IPS-NIHi7 (cell line): Measurements from ENCODE around the gene TET2.

Experiments
- DNase-seq: peaks from one replicate; pipeline ENCODE4 v3.0.0; 2012; ENCODE audit warnings: mixed read lengths; ENCODE audit errors: extremely low spot score

The TET2 gene

DNA sequence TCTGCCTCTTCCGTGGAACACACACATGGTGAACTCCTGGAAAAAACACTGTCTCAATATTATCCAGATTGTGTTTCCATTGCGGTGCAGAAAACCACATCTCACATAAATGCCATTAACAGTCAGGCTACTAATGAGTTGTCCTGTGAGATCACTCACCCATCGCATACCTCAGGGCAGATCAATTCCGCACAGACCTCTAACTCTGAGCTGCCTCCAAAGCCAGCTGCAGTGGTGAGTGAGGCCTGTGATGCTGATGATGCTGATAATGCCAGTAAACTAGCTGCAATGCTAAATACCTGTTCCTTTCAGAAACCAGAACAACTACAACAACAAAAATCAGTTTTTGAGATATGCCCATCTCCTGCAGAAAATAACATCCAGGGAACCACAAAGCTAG lies 87.9 kb downstream of the TET2 start:
- no peak for DNase-seq

- DNase-seq, result no peak
Observed at GRCh38 chr4:105236202-105236915, 89.7 kb downstream of the TET2 start.

DNA sequence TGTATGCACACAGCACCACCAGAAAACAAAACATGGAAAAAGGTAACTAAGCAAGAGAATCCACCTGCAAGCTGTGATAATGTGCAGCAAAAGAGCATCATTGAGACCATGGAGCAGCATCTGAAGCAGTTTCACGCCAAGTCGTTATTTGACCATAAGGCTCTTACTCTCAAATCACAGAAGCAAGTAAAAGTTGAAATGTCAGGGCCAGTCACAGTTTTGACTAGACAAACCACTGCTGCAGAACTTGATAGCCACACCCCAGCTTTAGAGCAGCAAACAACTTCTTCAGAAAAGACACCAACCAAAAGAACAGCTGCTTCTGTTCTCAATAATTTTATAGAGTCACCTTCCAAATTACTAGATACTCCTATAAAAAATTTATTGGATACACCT lies 90.2 kb downstream of the TET2 start:
- DNase-seq, result no peak

GRCh38 chr4:105240037-105240436 lies 93.4 kb downstream of the TET2 start:
- DNase-seq, result no peak

GRCh38 chr4:105241451-105241850 lies 94.8 kb downstream of the TET2 start:
- no peak for DNase-seq

DNA sequence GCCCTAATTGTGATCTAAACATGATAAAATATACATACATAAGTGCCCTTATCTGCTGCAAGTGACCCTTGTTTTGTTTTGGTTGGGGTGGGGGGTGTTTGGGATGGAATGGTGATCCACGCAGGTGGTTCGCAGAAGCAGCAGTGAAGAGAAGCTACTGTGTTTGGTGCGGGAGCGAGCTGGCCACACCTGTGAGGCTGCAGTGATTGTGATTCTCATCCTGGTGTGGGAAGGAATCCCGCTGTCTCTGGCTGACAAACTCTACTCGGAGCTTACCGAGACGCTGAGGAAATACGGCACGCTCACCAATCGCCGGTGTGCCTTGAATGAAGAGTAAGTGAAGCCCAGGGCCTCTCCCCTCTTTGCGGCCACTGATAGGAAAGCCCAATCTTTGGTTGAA lies 96.8 kb downstream of the TET2 start:
- DNase-seq, result no peak

GRCh38 chr4:105246712-105247111 lies 100.0 kb downstream of the TET2 start:
- DNase-seq, result no peak

- DNase-seq, result no peak
Observed at GRCh38 chr4:105248613-105249012, 101.9 kb downstream of the TET2 start.

GRCh38 chr4:105257817-105258495 lies 111.3 kb downstream of the TET2 start:
- DNase-seq, result no peak

DNA sequence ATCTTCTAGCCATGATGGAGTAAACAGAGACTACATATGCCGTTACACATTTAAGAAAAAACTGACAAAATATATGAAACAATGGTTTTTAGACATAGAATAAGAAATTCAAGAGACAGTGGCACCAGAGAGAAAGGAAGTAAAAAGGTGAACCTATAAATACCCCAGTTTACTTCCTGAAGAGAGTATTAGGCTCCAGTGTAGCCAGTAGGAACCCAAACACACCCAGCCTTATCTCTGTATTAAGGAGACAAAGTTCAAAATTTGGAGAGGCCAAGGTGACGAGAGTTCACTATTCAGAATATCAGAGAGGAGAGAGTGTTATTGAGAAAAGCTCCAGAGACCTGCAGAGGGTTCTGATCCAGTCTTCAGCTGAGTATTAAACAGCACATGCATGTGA lies 119.0 kb downstream of the TET2 start:
- no peak for DNase-seq

GRCh38 chr4:105267280-105267679 lies 120.6 kb downstream of the TET2 start:
- DNase-seq, result no peak

- DNase-seq, result no peak
Observed at GRCh38 chr4:105272002-105272401, 125.3 kb downstream of the TET2 start.

DNA sequence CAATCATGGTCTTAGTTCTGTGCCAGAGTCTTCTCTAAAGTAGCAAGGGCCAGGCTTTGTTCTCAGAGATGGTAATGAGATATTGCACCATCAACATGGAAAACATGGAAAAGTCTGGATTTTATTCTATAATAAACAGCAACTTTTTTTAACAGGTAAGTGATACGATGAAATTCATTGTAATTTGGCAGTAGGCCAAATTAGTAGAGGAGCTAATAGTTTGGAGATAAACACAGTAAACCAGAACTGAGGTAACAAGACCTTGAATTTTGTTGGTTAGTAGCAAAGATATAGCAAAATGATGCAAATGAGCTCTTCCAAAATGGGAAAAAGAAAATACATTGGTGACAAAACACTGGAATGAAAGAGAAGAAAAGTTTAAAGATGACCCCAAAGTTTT lies 126.6 kb downstream of the TET2 start:
- no peak for DNase-seq

GRCh38 chr4:105274090-105274489 lies 127.4 kb downstream of the TET2 start:
- DNase-seq, result no peak

- no peak for DNase-seq
Observed at GRCh38 chr4:105274504-105274903, 127.8 kb downstream of the TET2 start.

GRCh38 chr4:105276361-105277104 lies 129.9 kb downstream of the TET2 start:
- no peak for DNase-seq

DNA sequence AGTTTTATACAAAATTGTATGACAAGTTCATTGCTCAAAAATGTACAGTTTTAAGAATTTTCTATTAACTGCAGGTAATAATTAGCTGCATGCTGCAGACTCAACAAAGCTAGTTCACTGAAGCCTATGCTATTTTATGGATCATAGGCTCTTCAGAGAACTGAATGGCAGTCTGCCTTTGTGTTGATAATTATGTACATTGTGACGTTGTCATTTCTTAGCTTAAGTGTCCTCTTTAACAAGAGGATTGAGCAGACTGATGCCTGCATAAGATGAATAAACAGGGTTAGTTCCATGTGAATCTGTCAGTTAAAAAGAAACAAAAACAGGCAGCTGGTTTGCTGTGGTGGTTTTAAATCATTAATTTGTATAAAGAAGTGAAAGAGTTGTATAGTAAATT lies 131.0 kb downstream of the TET2 start:
- DNase-seq, result no peak

- no peak for DNase-seq
Observed at GRCh38 chr4:105279314-105279713, 132.6 kb downstream of the TET2 start.

DNA sequence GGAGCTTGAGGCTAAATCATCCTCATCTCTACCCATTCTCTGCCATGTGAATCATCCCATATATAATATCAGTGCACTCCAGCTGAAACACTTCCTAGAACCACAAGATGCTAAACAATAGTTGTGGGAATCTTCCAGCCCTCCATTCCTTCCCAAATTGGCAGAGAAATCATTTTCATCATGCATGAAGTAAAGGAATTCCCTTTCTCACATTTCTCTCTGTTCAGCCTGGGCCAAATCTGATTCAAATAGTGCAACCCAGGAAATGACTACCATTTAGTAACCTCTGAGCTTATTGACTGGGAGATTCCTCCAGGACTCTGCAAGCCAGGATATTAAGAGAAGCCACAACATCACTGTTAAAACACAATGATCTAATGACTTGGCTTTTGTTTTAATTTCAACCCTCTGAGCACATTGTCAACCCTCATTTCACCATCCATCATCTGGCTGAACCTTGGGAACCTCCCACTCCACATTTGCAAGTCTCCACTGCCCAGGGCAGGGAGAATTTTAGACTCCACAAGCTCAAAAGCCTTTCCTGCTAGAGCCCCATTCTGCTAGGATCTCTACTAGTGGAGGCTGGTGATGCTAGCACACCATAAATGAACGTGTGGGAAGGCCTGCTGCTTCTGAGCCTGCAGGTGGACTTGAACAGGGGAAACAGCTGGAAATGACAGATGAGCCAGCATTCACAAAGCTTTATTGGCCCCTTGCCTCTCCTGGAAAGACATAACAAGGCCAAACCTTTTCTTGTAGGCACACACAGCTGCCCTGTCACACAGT lies 133.9 kb downstream of the TET2 start:
- no peak for DNase-seq

DNA sequence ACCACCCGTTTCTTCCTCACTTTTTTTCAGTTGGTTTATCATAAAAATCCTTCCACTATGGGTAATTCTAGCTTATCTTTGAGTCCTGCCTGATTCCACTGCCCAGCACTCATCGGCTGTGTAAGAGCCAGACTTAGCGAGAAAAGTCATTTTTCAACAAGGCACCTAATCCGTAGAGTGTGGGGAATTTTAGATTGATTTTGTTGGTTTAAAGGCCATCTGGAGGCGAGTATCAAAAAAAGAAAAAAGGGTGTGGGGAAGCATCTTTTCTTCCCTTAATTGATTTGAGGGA lies 134.4 kb downstream of the TET2 start:
- no peak for DNase-seq

DNA sequence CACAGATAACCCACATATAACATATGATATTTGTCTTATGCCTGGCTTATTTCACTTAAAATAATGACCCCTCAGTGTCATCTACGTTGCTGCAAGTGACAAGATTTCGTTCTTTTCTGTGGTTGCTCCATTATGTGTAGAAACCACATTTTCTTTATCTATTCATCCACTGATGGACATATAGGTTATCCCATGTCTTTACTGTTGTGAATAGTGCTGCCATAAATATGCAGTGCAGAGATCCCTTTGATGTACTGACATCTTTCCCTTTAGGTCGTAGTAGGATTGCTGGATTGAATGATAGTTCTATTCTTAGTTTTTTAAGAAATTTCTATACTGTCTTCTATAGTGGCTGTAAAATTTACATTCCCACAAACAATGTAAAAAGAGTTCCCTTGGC lies 135.8 kb downstream of the TET2 start:
- no peak for DNase-seq

- no peak for DNase-seq
Observed at GRCh38 chr4:105283501-105283900, 136.8 kb downstream of the TET2 start.
